NCI-H2171 treated with DMSO at 0.1 percent for 48 hours (cell line): ENCODE results near the gene USH2A.

Source experiments
- DNase-seq: peaks from one replicate; lab custom pipeline; 2025; lab: John Stamatoyannopoulos, UW

Gene USH2A

DNA sequence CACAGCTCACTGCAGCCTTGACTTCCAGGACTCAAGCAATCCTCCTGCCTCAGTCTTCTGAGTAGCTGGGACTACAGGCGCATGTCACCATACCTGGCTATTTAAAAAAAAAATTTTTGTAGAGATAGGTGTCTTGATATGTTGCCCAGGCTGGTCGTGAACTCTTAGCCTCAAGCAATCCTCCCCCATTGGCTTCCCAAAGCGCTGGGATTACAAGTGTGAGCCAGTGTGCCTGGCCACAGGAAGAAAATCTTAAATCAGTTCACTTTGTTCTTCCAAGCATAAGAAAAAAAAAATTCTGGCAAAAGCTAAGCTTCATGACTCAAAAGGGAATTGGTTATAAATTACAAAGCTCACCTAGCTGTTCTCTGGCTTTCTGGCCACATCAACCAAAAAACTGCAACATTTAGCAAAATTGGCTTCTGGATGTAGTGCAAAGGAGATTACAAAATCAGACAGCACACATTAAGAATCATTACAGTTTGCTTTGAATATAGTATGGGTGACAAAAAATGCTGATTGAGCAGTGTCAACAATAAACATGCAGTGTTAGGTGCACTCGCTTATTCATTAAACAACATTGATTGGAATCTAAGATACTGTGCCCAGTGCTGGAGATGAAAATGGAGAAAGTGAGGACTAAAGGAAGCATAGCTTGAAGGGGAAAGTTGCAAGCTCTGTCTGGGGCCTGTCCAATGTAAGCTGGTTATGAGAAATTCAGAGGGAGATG lies 779.5 kb downstream of the USH2A start:
- DNase-seq, result no peak

DNA sequence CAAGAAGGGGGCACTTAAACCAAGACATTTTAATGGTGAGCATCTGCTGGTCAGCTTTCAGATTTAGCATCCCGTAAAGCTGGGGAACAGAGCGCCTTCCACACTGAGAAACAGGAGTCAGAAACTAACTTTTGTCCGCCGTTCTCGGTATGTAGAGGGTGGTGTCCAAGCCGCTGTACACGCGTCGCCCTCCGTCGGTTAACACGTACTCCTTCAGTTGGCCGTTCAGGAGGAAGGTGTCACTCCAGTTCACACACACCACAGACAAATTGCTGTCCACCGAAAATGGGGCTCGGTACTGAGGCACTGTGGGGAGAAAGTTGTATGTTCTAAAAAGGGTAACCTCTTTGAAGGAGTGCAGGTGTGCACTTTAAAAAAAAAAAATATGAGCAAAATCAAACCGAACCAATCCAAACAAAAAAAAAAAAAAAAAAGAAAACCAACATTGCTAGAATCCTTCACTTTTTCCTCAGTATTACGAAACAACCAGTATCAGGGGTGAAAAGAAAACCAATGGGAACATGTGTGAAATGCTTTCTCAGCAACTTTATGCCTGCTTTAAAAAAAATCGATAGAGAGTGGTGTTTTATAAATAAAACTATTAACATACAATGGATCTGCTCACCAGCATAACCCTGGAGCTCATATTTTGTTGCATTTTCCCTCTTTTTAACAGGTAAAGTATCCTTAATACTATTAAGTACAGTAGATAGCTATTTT lies 782.7 kb downstream of the USH2A start:
- no peak for DNase-seq

DNA sequence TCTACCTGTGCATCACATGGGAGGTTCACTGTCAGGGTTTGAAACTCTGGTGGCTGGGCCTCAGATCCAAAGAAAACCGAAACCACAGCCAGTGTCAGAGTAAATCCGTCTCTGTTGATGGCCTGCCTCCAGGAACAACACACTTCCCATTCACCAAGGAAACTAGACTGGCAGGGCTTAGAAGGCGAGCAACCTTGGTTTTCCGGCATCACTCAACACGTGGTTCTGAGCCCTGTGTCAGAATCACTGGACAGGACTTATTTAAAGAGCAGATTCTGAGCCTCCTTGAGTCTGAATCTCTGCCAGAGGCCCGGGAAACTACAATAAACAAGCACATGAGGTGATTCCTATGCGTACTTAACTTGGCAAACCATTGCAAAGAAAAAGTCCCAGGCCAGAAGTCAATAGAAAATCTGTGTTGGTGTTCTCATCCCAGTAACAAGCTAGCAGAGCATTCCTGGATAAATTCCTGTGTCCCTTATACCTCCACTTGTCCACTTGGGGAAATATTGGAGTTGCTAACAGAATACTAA lies 786.1 kb downstream of the USH2A start:
- no peak for DNase-seq

DNA sequence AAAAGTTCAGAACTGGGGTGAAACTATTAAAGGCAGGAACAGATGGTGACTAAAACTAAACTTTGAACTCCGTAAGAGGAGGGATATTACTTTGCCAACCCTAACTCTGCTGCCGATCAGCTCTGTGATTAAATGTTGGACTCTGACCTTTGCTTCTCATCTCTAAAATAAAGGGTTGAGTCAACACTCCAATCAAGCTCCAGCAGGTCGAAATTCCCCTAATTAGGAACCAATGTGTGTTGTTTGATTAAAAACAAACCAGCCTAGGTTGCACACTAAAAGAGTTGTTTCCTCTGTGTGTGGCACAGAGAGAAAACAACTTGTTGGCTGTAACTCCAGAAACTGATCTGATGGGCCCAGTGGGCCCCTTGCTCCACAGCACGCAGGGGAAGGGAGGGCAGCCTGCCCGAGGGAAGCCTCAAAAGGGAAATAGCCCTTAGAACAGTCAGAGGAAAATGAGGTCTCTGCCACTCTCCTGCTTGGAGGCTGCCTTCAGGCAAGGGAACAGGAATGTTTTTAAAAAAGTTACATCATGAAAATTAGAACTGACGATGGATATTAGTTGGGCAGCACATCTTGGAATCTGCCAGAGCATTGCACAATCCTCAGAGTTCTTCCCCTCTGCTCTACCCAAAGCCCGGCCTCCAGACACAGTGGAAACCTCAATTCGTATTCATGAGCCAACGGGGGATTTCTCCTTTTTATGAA lies 786.8 kb downstream of the USH2A start:
- no peak for DNase-seq

DNA sequence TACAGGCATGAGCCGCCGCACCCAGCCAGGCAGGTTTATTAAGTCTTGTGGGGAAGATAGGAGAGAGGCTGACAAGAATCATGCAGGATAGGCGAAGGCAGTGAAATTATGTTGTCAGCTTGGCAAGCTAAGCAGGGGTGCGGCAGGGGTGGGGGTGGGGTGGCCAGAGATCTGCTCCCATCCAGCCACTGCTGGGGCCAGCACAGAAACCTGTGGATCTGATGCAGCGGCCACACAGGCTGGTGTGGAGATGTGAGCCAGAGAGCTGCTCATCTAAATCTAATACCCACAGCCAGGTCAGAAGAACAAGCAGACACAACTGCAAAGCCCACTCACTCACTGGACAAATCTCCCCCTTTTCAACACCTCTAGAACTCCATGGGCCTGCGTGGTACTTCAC lies 787.4 kb downstream of the USH2A start:
- no peak for DNase-seq

DNA sequence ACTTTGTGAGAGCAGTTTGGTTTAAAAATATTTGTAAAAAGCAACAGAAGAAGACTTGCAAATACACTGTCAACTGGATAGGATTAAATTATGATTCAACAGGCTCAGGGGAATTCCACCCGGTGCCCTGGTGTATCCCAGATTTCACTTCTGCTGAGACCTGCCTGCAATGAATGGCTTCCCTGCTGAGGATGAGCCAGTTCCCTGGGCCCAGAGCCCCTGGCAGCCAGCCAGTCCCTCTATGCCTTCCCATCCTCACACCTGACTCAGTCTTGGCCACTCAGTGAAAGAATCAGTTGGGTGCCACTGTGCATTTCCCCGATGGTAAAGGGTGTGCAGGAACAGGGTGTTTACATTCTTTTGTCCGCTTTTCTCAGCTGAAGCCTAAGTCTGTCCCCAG lies 791.8 kb downstream of the USH2A start:
- DNase-seq, result peak; percentile 88

DNA sequence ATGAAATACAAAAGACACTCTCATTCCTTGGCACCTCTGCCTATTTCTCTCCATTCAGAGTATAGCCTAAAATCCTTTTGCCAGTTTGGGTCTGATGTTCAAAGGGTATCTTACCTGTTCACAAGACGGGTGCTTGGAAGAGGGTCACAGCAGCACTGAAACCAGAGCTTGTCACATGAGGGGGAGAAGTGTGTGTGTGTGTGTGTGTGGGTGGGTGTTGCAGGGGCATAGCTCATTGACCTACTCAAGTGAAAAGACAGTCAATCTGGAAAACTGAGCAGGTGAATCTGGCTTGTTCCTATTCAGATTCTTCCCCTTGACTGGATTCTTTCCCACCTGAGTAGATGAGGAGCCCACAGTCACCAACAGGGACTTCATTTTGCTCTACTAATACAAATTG lies 792.2 kb downstream of the USH2A start:
- DNase-seq, result peak; percentile 86

DNA sequence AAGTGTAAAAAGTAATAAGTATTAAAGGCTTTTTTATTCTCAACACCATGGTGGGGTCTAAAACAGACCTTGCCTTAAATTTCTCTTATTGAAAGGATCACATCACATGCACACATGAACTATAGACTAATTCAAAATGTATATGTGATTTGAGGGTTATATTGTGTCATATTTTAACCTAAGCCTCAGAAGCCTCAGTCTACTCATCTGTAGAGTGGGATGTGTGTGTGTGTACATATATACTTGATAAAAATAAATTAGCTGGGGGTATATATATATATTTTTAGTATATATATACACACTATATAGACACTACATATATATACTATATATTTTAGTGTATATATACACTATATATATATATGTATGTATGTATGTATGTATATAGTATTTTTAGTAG lies 797.3 kb downstream of the USH2A start:
- DNase-seq, result no peak

DNA sequence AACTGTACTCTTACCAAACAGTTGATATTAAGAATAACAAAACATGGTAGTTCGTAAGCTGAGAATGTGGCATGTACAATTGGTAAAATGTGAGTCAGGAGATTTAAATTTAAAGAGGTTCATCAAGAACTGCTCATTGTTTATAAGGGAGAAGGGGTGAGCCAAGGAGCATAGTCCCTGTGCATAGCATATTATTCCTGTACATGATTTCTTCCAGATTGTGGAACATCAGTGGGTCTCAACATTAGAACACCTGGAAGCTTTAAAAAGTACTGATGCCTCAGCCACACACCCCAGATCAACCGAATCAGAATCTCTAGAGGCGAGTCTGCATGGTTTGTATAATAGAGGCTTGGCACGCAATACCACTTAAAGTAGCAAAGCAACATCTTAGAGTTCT lies 800.1 kb downstream of the USH2A start:
- no peak for DNase-seq

DNA sequence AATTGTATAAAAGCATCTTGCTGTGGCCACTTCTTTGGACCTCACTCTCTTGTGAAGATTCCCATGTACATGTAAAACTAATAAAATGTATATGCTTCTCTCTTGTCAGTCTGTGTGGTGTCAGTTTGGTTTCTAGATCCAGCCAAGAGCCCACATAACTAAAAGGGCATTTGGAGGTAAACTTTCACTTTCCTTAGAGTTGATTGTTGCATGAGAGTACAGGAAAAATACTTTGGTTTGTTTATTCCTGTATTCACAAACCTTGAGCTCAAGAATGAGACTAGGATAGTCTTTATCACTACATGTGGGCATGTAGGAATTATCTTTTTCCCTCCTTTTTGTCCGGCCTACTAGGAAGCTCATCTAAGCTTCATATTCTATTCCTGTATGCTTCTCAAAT lies 805.3 kb downstream of the USH2A start:
- DNase-seq, result no peak

DNA sequence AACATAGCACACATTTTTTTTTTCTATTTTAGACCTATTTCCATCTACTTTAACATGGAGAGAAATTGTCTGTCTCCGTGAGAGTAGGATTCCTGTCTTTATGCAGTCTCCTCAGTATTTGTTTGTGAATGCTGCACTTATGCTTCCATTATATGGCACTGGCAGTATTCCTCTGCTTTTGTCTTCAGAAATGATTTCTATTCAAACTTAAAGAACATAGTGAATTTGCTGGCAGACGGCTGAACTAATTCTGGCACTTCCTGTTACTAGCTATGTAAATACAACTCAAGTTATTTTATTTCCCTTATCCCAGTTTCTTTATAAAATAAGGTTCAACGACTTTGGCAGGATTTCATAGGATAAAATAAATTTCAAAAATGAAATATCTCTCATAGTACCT lies 810.9 kb downstream of the USH2A start:
- DNase-seq, result no peak

DNA sequence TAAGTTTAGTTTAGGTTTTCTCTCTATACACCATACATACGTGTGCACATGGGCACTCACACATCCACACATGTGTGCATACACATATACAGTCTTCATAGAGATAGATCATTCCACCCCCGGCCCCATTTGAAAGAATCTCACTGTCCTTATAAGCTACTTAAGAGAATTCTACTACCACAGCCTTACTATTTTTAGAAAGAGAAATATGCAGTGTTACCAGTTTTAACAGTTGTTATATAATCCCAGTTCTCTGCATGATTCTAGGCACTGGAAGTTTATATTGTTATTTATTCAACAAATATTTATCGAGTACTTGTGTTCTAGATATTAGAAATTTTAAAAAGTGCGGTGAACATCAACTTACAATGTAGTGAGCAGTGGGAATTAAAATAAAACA lies 814.6 kb downstream of the USH2A start:
- no peak for DNase-seq

DNA sequence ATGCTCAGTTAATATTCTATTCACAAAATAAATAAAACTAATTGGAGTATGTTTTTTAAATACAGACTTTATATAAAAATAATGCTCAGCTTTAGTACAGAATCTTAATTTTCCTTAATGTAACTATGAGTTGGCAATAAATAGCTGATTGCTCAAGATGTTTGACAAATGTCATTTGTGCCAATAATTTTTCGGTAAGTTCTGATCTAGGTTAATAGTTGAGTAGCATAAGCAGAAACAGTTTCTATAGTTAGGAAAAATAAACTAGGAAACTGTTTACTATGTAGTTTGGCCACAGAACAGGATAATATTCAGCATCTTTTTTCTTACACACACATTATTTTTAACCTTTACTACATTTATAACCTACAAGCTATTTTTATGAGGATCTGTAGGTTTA lies 815.8 kb downstream of the USH2A start:
- DNase-seq, result no peak

DNA sequence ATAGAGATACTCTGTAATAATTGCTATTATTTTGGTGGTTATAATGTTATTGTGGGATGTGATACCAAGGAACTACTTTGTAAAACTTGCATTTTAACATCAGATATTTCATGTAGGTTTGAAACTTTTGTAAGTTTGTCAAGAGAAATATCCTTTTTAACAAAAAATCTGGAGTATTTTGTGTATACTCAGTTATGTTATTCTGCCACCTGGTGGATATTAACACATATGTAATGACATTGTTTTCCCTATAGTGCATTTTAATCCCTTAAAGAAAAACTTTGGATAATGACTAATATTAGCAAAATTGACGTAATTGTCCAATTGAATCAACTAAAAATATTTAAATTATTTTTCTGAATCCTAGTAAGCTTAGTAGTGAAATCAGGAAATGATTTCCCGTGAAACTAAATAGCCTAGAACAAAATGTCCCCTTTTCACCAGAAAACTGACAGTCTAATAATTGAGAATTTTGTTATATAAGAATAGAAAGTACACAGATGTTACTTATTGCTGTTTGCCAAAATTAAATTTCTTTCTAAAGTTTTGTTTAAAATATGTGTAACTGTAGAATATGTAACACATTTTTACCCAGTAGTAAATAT lies 816.6 kb downstream of the USH2A start:
- no peak for DNase-seq

DNA sequence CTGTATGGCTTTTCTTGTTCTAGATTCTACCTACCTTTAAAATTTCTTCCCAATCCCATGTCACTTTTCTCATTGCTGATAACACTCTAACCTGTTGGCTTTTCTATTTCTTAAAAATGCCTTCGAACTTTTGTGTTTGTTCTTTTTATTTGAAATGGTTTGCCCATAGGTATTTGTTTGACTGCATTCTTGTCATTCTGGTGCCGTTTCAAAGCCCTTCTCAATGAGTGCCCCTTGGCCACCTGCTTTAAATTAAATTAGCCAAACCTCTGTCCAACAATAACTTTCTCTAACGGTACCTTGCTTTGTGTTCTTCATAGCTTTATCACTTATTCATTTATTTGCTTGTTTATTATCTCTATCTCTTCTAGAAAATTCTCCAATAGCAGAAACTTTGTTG lies 817.2 kb downstream of the USH2A start:
- DNase-seq, result no peak

DNA sequence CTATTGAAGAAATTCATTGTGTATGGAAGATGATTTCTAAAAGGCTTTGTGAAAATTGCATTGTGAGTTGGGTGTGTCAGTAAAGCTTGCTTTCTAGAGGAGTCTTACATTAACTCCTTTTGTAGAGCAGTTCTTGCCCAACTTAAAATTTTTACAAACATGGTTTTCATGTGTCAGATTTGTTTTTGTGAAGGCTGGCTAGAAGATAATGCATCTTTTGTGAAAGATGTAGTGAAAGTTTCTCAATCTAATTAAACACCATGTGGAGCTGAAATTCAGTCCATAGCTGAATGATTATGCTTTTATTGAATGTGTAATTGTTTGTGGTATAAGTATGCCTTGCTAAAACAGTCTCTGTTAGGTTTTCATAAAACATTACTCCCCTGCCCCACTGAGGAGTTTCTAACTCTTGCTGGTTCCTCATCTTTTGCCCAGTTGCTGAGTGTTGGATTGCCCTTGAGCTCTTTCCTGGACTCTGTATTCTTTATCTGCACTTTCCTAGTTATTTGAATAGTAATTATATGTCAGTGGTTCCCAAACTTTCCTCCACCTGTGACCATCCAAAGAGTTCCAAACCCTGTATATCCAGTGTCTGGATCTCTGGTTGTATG lies 818.1 kb downstream of the USH2A start:
- no peak for DNase-seq

DNA sequence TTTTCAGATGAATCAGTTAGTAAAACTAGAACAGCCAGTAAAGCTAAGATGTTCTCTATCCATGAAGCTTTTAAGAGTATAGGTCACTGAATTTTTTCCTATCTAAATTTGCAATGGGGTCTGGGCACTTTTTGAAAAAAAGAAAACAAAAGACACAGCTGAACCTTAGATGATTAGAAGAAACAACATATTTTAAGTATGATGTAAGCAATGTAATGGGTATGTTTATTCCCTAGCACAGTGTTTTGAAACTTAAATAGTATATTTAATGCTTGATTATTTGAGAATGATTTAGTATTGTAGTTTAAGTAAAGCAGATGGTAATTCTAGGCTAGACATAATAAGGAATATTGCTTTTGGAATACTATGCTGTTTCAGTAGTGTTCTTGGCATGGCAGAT lies 819.9 kb downstream of the USH2A start:
- DNase-seq, result no peak

DNA sequence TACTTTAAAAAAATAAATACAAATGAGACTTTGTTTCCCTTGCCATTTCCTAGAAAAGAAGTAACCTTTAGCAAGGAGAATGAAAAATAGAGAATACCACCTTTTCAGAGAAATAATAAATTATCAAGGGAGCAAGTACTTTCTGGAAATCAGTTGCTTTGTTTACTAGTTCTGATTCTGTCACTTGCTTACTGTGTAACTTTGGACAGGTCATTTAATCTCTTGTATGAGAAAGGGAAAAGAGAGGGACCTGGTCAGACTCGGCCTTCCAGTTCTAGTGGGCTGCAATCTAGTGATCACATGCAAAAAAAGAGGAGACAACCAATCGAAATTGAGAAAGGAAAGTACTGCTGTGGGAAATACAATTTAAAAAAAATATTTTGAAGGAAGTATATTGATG lies 822.0 kb downstream of the USH2A start:
- no peak for DNase-seq

DNA sequence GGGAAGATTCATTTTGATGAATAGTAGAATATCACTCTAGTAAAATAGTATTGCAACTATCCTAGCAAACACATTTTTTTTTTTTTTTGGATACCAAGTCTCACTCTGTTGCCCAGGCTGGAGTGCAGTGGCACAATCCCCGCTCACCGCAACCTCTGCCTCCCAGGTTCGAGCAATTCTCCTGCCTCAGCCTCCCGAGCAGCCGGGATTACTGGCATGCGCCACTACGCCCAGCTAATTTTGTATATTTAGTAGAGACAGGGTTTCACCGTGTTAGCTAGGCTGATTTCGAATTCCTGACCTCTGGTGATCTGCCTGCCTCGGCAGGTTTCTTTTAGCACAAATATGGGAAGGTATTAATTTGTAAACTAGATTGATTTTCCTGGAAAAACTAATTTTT lies 822.4 kb downstream of the USH2A start:
- DNase-seq, result no peak

DNA sequence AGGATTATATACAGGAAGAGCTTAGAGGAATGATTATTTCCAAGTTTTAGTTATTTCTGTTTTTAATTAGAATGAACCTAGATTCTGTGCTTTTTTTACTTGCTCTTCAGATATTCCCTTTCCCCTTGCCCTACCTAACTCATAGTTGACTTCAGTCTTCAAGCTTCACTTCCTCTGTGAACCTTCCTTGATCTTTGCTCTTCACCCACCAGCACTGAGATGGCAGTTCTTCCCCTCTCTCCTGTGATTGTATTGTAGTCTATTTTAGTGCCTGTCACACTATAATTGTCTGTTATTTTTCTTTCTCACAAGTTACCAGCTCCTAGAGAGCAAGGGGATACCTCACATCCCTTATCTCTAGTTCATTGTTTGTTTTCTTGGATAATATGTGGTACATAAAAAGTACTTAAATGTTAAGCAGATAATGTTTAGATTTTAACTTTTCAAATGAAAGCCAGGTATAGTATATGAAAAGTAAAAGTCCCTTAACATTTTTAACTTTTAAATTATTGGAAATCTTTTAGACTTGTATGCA lies 822.9 kb downstream of the USH2A start:
- no peak for DNase-seq

DNA sequence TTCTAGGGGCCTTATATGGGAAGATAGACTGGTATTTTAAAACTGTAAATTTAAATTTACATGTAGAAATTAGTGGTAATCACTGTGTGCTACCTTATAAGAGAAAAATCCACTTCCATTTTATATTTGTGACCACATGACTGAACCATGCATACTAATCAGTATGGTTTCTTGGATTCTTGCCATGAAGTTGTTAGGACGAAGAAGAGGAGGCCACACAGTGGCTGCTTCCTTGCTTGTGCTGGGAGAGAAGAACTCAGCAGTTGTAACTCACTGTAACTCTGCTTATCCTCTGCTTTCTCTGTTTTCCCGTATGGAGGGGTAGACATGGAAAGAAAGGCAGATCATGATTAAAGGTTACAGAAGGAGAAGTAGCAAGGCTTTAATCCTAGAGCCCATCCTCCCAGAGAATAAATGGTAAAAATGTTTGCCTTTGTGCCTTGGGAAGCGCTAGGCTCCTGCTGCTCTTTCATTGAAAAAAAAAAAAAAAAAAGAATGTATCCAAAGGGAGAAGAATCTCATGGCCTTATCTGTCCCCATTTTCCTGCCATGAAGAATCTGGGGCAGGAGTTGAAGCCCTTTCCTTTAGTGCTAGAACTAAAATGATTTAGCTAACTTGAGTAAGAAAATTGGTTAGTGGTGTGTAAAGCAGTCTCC lies 823.7 kb downstream of the USH2A start:
- DNase-seq, result no peak
